ENCODE results near the gene LOXL3.

Gene LOXL3

DNA sequence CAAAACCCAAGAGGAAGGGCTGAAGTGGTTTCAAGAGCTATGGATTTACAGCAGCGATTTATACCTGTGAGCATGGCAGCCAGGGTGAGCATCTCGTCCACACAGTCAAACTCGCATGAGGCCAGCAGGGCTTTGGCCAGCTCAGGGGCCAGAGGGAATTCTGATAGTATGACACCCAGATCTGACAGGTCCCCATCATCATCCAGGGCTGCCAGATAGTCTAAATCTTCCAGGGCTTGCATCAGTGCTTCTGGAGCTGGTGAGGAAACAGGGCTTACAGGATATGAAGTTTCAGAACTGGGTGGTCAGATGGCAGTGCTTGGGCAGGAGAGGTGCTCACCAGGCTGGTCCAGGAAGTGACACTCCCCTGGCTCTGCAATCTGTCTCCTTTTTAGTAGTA, 31.2 kb downstream of the LOXL3 start:
- Histone ChIP-seq H3K9me2 (replicated peaks; ENCODE audit: low read depth, low read length) (no peaks in the 10 kb centered on the region), H3F3A (ENCODE audit: low read depth) (0 out of 2 replicates have a peak, but pooled peaks cover 3% of the 10 kb centered on the region), H2AFZ (ENCODE audit: low read length) (no peak overlapping the region), H3K4me1 (ENCODE audit: insufficient read depth, low read length, poor library complexity, severe bottlenecking) (peaks cover 8% of the 10 kb centered on the region), H4K20me1 (ENCODE audit: insufficient read depth, low read length, poor library complexity, severe bottlenecking) (peaks cover under 1% of the 10 kb centered on the region), H3K4me2 (ENCODE audit: low read depth, low read length, poor library complexity, severe bottlenecking) (no peak overlapping the region), H3K27me3 (ENCODE audit: insufficient read depth, low read length, poor library complexity, severe bottlenecking) (no peaks in the 10 kb centered on the region), H3K79me2 (ENCODE audit: insufficient read depth, low read length) (peaks cover 10% of the 10 kb centered on the region; the same call in 1 of the 2 replicates), H3K36me3 (ENCODE audit: insufficient read depth, low read length) (peaks cover 17% of the 10 kb centered on the region; the same call in 1 of the 2 replicates), H3K4me3 (ENCODE audit: low read length, poor library complexity, severe bottlenecking) (no peak overlapping the region), H3K9me3 (ENCODE audit: insufficient read depth, low read depth, low read length) (no peaks in the 10 kb centered on the region), H3K9ac (ENCODE audit: low read depth, low read length, poor library complexity, severe bottlenecking) (no peak overlapping the region)
- no peak for TF ChIP-seq EZH2phosphoT487 (IDR thresholded peaks at IDR 0.05; ENCODE audit: borderline replicate concordance)
- TF ChIP-seq, protein P1, sequence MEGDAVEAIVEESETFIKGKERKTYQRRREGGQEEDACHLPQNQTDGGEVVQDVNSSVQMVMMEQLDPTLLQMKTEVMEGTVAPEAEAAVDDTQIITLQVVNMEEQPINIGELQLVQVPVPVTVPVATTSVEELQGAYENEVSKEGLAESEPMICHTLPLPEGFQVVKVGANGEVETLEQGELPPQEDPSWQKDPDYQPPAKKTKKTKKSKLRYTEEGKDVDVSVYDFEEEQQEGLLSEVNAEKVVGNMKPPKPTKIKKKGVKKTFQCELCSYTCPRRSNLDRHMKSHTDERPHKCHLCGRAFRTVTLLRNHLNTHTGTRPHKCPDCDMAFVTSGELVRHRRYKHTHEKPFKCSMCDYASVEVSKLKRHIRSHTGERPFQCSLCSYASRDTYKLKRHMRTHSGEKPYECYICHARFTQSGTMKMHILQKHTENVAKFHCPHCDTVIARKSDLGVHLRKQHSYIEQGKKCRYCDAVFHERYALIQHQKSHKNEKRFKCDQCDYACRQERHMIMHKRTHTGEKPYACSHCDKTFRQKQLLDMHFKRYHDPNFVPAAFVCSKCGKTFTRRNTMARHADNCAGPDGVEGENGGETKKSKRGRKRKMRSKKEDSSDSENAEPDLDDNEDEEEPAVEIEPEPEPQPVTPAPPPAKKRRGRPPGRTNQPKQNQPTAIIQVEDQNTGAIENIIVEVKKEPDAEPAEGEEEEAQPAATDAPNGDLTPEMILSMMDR (conservative IDR thresholded peaks at IDR 0.05; ENCODE audit: low read length), result no peak

DNA sequence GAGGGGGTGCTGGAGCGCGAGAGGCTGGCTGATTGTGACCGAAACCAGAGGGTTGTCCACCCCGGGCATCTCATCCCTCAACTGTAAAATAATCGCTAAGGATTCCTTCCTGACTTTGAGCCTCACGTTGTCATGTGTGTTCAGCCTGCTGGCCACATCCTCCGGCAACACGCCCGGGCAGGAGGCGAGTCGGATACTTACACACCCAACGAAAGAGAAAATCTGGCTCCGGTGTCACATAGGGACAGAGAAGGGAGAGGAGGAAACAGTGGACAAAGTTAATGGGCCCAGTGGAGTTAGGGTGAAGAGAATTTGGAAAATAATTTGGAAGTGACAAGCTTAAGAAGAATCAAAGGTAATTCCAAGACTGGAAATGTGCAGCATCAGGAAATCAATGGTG, 37.1 kb downstream of the LOXL3 start:
- Histone ChIP-seq H3K9me3 (ENCODE audit: insufficient read depth, low read depth, low read length) (no peaks in the 10 kb centered on the region), H3K36me3 (ENCODE audit: insufficient read depth, low read length) (no peaks in the 10 kb centered on the region), H3K79me2 (ENCODE audit: insufficient read depth, low read length) (no peaks in the 10 kb centered on the region), H3K4me3 (ENCODE audit: low read length, poor library complexity, severe bottlenecking) (no peak overlapping the region), H3K4me2 (ENCODE audit: low read depth, low read length, poor library complexity, severe bottlenecking) (no peak overlapping the region), H3K4me1 (ENCODE audit: insufficient read depth, low read length, poor library complexity, severe bottlenecking) (peaks cover 5% of the 10 kb centered on the region), H3K27me3 (ENCODE audit: insufficient read depth, low read length, poor library complexity, severe bottlenecking) (peaks cover 14% of the 10 kb centered on the region), H3K9me2 (replicated peaks; ENCODE audit: low read depth, low read length) (no peaks in the 10 kb centered on the region), H3K9ac (ENCODE audit: low read depth, low read length, poor library complexity, severe bottlenecking) (no peak overlapping the region), H4K20me1 (ENCODE audit: insufficient read depth, low read length, poor library complexity, severe bottlenecking) (no peaks in the 10 kb centered on the region), H2AFZ (ENCODE audit: low read length) (no peak overlapping the region), H3F3A (ENCODE audit: low read depth) (no peaks in the 10 kb centered on the region)
- TF ChIP-seq, protein P1 (conservative IDR thresholded peaks at IDR 0.05; ENCODE audit: low read length), result no peak
- no peak for TF ChIP-seq EZH2phosphoT487 (IDR thresholded peaks at IDR 0.05; ENCODE audit: borderline replicate concordance)

DNA sequence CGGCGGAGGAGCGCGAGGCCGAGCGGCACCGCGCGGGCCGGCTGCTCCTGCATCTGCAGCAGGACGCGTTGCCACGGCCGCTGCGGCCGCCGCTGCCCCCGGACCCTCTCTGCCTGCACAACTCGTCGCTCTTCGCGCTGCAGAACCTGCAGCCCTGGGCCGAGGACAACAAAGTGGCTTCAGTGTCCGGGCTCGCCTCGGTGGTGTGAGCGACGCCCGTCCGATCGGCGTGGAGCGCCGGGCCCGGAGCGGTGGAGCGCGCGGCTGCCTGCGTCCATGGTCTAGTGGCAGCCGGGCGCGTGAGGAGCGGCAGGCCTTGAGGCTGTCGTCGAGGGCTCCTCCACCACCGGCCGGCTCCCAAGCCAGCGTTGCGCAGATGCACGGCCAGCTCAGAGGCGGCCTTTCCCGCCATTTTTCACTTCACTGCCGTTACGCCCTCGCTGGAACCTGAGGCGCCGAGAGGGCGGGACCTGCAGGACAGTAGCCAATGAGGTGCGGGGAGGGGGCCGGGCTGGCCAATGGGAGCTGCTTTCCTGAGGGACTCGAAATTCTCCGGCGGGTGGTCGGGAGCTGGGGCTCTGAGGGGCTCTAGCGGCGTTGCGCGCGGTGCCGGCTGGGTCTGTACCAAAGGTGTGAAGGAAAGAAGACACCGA, 37.6 kb downstream of the LOXL3 start:
- Histone ChIP-seq H3K9me3 (ENCODE audit: insufficient read depth, low read depth, low read length) (no peaks in the 10 kb centered on the region), H3K27me3 (ENCODE audit: insufficient read depth, low read length, poor library complexity, severe bottlenecking) (peaks cover 14% of the 10 kb centered on the region), H3K36me3 (ENCODE audit: insufficient read depth, low read length) (no peaks in the 10 kb centered on the region), H3K4me2 (ENCODE audit: low read depth, low read length, poor library complexity, severe bottlenecking) (no peak overlapping the region), H3K4me3 (ENCODE audit: low read length, poor library complexity, severe bottlenecking) (no peak overlapping the region), H3K9me2 (replicated peaks; ENCODE audit: low read depth, low read length) (no peaks in the 10 kb centered on the region), H3K9ac (ENCODE audit: low read depth, low read length, poor library complexity, severe bottlenecking) (no peak overlapping the region), H3F3A (ENCODE audit: low read depth) (no peaks in the 10 kb centered on the region), H3K79me2 (ENCODE audit: insufficient read depth, low read length) (no peaks in the 10 kb centered on the region), H4K20me1 (ENCODE audit: insufficient read depth, low read length, poor library complexity, severe bottlenecking) (no peaks in the 10 kb centered on the region), H2AFZ (ENCODE audit: low read length) (no peak overlapping the region), H3K4me1 (ENCODE audit: insufficient read depth, low read length, poor library complexity, severe bottlenecking) (peaks cover 5% of the 10 kb centered on the region)
- TF ChIP-seq EZH2phosphoT487 (IDR thresholded peaks at IDR 0.05; ENCODE audit: borderline replicate concordance), result no peak
- TF ChIP-seq, protein P1 (conservative IDR thresholded peaks at IDR 0.05; ENCODE audit: low read length), result no peak

All from Loucy (cell line).